GM21526 (cell line): ENCODE measurements around the gene FMN2.
"Not testable (repeated sequence)": the region's sequence is repeated elsewhere in the genome, so short reads cannot be mapped to it uniquely, and the experiment has no call there.

ENCODE experiments used
- ATAC-seq: cut with Tn5 transposase; IDR thresholded peaks from one replicate; pipeline ENCODE4 v1.9.1; 2021; ENCODE audit warnings: moderate library complexity; ENCODE audit not compliant: unreplicated experiment, low FRiP score

FMN2 gene

DNA sequence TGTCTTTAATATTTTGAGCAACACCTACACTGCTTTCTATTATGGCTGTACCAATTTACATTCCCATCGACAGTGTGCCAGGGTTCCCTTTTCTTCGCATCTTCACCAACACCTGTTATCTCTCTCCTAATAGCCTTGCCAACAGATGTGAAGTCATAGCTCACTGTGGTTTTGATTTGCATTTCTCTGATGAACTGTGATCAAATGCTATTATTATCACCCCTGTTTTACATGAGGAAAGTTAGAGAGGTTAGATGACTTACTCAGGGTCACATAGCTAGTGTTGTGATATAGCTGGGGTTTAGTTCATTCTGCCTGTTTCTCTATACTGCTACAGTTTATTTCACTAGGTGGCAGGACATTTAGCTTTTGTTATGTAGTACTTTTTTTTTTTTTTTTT lies 204.1 kb downstream of the FMN2 start:
- no peak for ATAC-seq

GRCh38 chr1:240304466-240304865 lies 212.8 kb downstream of the FMN2 start:
- no peak for ATAC-seq

DNA sequence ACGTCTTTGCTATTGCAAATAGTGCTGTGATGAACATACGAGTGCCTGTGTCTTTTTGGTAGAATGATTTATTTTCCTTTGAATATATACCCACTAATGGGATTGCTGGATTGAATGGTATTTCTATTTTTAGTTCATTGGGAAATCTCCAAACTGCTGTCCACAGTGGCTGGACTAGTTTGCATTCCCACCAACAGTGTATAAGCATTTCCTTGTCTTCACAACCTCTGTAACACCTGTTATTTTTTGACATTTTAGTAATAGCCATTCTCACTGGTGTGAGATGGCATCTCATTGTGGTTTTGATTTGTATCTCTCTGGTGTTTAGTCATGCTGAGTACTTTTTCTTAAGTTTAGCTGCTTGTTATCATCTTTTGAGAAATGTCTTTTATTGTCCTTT lies 215.0 kb downstream of the FMN2 start:
- no peak for ATAC-seq

DNA sequence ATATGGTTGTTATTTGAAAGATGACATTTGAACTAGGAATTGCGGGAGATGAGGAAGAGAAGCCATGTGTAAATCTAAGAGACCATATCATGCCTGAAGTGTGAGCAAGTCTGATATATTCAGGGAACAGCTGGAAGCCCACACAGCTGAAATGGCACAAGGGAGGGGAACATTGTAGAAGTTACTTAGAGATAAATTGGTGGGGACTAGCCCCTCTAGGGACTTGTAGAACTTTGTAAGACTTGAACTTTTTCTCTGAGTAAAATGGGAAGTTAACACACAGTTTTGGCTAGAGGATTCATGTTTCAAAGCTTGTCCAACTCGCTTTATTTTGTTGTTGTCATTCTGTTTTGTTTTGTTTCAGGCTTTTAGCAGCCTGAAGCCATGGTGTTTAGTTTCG lies 216.4 kb downstream of the FMN2 start:
- ATAC-seq = no peak

- ATAC-seq = no peak
These were observed 218.1 kb downstream of the FMN2 start for GRCh38 chr1:240309769-240310168.

DNA sequence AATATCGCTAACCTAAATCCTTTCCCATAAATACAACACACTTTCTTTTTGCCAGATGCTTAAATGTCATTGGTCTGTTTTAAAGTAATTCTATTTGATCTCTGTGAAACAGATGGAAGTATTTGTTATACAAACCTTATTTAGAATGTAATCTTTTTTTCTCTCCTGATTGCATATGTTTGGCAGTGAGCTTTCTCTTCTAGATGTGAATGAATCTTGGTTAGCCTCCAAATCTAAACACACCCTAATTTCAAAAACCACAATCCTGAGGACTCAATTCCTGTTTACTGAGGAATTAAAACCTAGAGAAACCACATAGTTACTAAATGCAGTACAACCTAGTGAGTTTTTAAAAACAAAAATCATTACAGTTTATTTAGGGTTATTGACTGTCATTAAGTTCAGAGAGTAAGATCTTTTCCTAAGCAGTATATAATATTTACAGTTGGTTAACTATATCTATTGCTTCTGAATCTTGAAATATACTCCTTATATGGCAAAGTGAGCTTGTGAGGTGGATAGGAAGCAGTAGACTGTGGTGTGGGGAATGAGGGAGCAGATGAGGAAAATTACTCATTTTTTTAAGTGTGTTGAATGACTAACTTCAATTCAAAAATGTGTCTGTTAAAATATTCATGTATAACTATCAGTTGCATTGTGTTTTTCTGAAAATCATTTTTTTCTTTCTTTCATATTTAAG lies 218.7 kb downstream of the FMN2 start:
- ATAC-seq = no peak

- no peak for ATAC-seq
These were observed 221.2 kb downstream of the FMN2 start for GRCh38 chr1:240312872-240313271.

GRCh38 chr1:240314845-240315801 lies 223.4 kb downstream of the FMN2 start:
- no peak for ATAC-seq

GRCh38 chr1:240319998-240320397 lies 228.3 kb downstream of the FMN2 start:
- ATAC-seq = no peak

GRCh38 chr1:240320659-240321058 lies 229.0 kb downstream of the FMN2 start:
- ATAC-seq = no peak

GRCh38 chr1:240322943-240323342 lies 231.3 kb downstream of the FMN2 start:
- no peak for ATAC-seq

DNA sequence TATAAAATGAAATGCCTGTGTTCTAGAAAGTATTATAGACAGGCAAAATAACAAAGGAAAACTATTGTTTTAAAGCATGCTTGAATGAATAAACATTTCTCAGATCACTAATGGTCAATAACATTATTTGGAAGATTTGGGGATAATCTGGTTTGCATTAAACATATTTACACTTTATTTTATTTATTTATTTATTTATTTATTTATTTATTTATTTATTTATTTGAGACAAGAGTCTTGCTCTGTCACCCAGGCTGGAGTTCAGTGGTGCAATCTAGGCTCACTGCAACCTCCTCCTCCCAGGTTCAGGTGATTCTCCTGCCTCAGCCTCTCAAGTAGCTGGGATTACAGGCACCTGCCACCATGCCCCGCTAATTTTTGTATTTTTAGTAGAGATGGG lies 236.7 kb downstream of the FMN2 start:
- ATAC-seq = not testable (repeated sequence)

DNA sequence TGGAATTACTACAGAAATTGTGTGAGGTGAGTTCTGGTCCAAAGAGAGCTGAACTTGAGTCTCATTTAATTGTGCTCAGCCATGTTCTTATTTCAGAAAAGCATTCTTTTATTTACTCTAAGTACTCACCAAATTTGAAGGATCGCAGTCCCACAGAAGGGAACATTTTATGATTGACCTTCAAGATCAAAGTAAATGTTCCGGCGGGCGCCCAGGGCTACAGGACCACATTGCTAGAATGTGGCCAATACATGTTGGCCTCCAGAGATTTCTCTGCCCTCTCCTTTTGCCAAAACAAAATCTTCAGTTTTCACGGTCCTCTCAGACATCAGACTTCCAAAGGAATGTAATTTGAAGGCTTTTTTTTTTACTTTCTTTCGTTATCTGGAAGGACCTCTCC lies 237.8 kb downstream of the FMN2 start:
- ATAC-seq = no peak

DNA sequence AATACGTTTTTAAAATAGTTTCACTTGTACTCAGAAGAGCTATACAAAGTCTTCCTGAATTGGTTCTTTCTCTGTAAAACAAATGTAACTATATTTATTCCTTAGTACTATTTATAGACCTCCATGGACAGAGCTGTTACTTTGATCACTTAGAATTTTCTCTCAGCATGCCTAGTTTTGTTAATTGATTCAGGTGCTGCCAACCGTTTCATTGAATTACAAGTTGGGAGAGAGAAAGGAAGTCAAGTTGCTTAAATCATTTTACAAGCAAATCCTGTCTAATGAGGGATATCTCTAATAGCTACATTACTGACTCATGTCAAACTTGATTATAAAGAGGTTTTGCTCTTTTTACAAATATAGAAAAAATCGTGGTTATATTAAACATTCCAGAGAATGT lies 241.0 kb downstream of the FMN2 start:
- ATAC-seq = no peak

DNA sequence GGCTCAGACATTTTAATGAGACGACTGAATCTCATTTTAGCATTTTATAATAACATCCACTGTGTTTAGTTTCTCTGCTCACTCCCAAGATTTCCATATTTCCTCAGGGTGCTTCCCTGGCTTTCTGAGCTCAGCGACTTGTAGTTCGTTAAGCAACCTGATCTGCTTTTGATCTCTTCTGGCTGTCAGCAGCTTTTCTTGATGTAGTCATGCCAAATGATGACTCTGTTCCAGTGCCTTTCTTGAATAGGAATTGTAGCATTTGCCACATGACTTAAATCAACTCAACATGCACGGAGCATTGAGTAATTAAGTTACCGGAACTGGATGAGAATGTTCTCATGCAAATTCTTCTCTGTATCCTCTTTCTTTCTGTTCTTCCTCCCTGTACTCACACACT lies 246.1 kb downstream of the FMN2 start:
- ATAC-seq = no peak

GRCh38 chr1:240338837-240339236 lies 247.2 kb downstream of the FMN2 start:
- no peak for ATAC-seq

DNA sequence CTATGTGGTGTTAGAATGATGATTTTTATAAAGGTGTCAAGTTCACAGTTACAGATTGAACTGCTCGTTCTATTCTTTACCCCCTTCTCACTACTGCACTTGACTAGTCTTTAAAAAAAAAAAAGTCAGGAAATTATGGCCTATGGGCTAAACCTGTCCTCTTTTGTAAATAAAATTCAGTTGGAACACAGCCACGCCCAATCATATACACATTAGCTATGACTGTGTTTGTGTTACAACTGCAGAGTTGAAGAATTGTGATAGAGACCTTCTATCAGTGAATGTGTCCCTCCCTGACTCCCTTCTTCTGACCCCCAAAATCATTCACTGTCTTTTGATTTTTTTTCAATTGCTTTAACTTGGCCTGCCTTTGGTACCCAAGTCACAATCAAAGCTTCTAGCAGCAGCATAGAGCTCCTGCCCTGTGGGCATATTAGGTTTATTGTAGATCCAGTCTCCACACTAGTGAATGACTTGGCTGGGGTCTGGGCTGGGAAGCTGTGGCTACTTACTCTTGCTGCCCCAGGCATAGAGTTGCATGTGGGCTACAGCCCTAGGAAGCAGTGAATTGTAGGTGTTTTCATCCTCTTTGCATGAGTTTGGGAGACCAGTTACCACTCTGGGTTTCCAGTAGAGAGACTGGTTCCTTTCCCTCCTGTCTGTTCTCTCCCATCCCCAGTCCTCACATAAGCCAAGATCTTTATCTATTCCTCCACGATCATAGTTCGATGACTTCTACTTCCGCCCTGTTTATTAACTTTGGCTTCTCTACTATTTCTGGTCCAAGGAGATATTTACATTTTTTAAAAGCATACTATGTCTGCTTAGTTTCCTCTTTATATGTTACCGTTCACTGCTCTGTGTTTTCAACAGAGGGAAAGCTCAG lies 249.9 kb downstream of the FMN2 start:
- ATAC-seq = no peak

DNA sequence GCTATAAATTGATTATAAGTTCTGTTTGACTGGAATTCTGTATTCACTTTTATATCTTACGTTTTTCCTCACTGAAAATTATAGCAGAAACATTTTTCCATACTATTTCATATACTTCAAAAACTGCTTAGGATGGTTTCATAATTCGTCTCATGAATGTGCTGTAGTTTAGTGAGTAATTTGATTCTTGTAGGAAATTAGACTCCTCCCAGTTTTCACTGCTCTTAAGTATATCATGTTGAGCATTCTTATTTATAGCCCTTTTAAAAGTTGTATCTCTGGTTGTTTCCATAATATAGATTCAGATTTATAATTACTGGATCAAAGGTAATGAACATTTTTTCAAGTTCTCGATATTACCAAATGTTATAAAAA lies 250.6 kb downstream of the FMN2 start:
- no peak for ATAC-seq

GRCh38 chr1:240343045-240343444 lies 251.4 kb downstream of the FMN2 start:
- ATAC-seq = no peak

DNA sequence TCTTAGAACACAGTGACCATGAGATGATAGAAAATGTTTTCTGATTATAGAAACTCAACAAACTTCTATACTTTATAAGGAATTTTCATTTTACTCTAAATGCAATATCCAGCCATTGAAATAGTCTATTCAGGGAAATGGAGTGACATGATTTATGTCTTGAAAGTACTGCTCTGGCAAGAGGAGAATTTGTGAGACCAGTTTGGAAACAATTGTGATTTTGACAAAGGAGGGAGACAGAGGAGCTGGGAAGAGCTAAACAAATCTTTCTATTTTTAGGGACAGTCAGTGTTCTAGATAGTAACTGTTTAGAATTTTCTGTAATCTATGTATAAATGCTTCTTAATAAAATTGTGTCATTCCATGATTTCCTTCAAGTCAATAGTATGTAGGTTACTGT lies 252.3 kb downstream of the FMN2 start:
- no peak for ATAC-seq

GRCh38 chr1:240344918-240345317 lies 253.2 kb downstream of the FMN2 start:
- no peak for ATAC-seq
